Tibial artery (tissue), 4 donors: Measurements from ENCODE around the gene MGAT4C.

Experiments used
- DNase-seq, 2 donors: peaks; one replicate each; pipeline ENCODE4 v3.0.0-alpha.2; 2019
- H3K27ac ChIP-seq, 2 donors: fragments of 200-600 bp; sonication (generic) in 1 of 2; 1 replicate in 1 of 2; 2 replicates in 1 of 2; pipeline ENCODE4 v1.5.1; 2018 to 2019; ENCODE audit warnings: mild to moderate bottlenecking in 1 of 2
- H3K27me3 ChIP-seq, 2 donors: fragments of 200-600 bp; sonication (generic) in 1 of 2; one replicate each; pipeline versions ENCODE4 v1.5.1 to v1.6.0; 2016 to 2019
- H3K36me3 ChIP-seq, 3 donors: fragments of 200-600 bp; sonication (generic) in 2 of 3; one replicate each; pipeline ENCODE4 v1.5.1; 2016 to 2019; ENCODE audit warnings: mild to moderate bottlenecking in 2 of 3
- H3K4me1 ChIP-seq, 4 donors: fragments of 200-600 bp; sonication (generic) in 2 of 4; 1 replicate in 3 of 4; 2 replicates in 1 of 4; pipeline ENCODE4 v1.5.1; 2016 to 2019
- H3K4me3 ChIP-seq, 2 donors: fragments of 200-600 bp; sonication (generic) in 1 of 2; 1 replicate in 1 of 2; 2 replicates in 1 of 2; pipeline ENCODE4 v1.5.1; 2018 to 2019; ENCODE audit warnings: mild to moderate bottlenecking in 2 of 2
- H3K9me3 ChIP-seq, 3 donors: fragments of 200-600 bp; sonication (generic) in 1 of 3; one replicate each; pipeline ENCODE4 v1.5.1; 2016 to 2019
- CTCF ChIP-seq, 2 experiments: fragments of 200-600 bp in 1 of 2; fragments of 450-650 bp in 1 of 2; IDR thresholded peaks; one replicate each; pipeline ENCODE4 v1.5.1; 2017 to 2019; ENCODE audit warnings: antibody characterized with exemption in 2 of 2, mild to moderate bottlenecking in 1 of 2, moderate library complexity in 1 of 2
- intact Hi-C: fragments of 100-400 bp; cut with DNase I; formaldehyde crosslinking; loops from one replicate; pipeline ENCODE4 v1.15.0; 2023; ENCODE audit warnings: low total_unique reads

MGAT4C gene

GRCh38 chr12:86229772-86230171 is 26.4 kb downstream of the MGAT4C start:
- Histone ChIP-seq H3K4me3 (no peak overlapping the region), H3K36me3 (no peaks in the 10 kb centered on the region), H3K27ac (no peak overlapping the region), H3K9me3 (no peaks in the 10 kb centered on the region), H3K4me1 (peaks cover 0 to 12% (median 1%) of the 10 kb centered on the region in 4 donors), H3K27me3 (no peaks in the 10 kb centered on the region)
- DNase-seq, result no peak
- no peak for TF ChIP-seq CTCF (IDR thresholded peaks at IDR 0.05)
- intact Hi-C loops, result no loop called here

- no peaks in the 10 kb centered on the region for H3K36me3 ChIP-seq
- H3K4me3 ChIP-seq, result no peak overlapping the region
- no peaks in the 10 kb centered on the region for H3K27me3 ChIP-seq
- intact Hi-C loops, result no loop called here
- no peak overlapping the region for H3K27ac ChIP-seq
- no peak for DNase-seq
- TF ChIP-seq CTCF (IDR thresholded peaks at IDR 0.05), result no peak
- peaks cover 0 to 12% (median 1%) of the 10 kb centered on the region in 4 donors for H3K4me1 ChIP-seq
- H3K9me3 ChIP-seq, result no peaks in the 10 kb centered on the region
Observed at GRCh38 chr12:86228656-86229055, 27.5 kb downstream of the MGAT4C start.

GRCh38 chr12:86226481-86226880 is 29.7 kb downstream of the MGAT4C start:
- Histone ChIP-seq H3K36me3 (no peaks in the 10 kb centered on the region), H3K4me3 (no peak overlapping the region), H3K9me3 (no peaks in the 10 kb centered on the region), H3K27ac (no peak overlapping the region), H3K4me1 (peaks cover 0 to 12% (median 1%) of the 10 kb centered on the region in 4 donors), H3K27me3 (no peaks in the 10 kb centered on the region)
- intact Hi-C loops, result no loop called here
- no peak for DNase-seq
- no peak for TF ChIP-seq CTCF (IDR thresholded peaks at IDR 0.05)

- Histone ChIP-seq H3K4me3 (no peak overlapping the region), H3K27ac (no peak overlapping the region), H3K4me1 (peaks cover 0 to 19% (median 0%) of the 10 kb centered on the region in 4 donors), H3K36me3 (no peaks in the 10 kb centered on the region), H3K27me3 (no peaks in the 10 kb centered on the region), H3K9me3 (no peaks in the 10 kb centered on the region)
- intact Hi-C loops, result no loop called here
- no peak for TF ChIP-seq CTCF (IDR thresholded peaks at IDR 0.05)
- no peak for DNase-seq
Observed at GRCh38 chr12:86216591-86216990, 39.6 kb downstream of the MGAT4C start.

GRCh38 chr12:86213012-86213411 is 43.2 kb downstream of the MGAT4C start:
- no peak for TF ChIP-seq CTCF (IDR thresholded peaks at IDR 0.05)
- peaks cover 0 to 10% (median 0%) of the 10 kb centered on the region in 4 donors for H3K4me1 ChIP-seq
- H3K27me3 ChIP-seq, result no peaks in the 10 kb centered on the region
- no peaks in the 10 kb centered on the region for H3K9me3 ChIP-seq
- no peak for DNase-seq
- H3K27ac ChIP-seq, result no peak overlapping the region
- H3K36me3 ChIP-seq, result no peaks in the 10 kb centered on the region
- intact Hi-C loops, result no loop called here
- no peak overlapping the region for H3K4me3 ChIP-seq
